Measurements from ENCODE around the gene PEX11G. TPM values are rescaled to one million over a fixed set of nuclear protein-coding genes. Genes with fewer than 3 reads are reported as not detected.
A peak's percentile ranks its signal among the peaks of the same experiment; 100 is the strongest.

PEX11G gene
- total and polyA plus RNA-seq, 9 of the 15 experiments (the other 6 are each of a cell fraction or from before 2014, with no cell fraction given) = 0.07 to 3.2 (median 0.70) TPM; not detected in 1

GRCh38 chr19:7528522-7529245 is 39.8 kb upstream of the PEX11G start:
- Histone ChIP-seq H2AFZ (ENCODE audit: low read depth, low read length) (no peak overlapping the region), H3K4me2 (ENCODE audit: insufficient read depth, low read length) (no peak overlapping the region), H3K27ac (ENCODE audit: extremely low read depth, low read depth, low read length) (no peak overlapping the region), H3K4me3 (no peak overlapping the region), H3K9ac (ENCODE audit: insufficient read depth in 1 of 2, low read depth in 2 of 2, low read length in 2 of 2) (peak overlapping the region in 1 of 2 experiments; percentile 58; a peak in 1 of 4 replicates), H3K36me3 (ENCODE audit: control insufficient read depth, insufficient read depth, low read length) (peaks cover 18% of the 10 kb centered on the region; the same call in 1 of the 3 replicates), H3K79me2 (ENCODE audit: control insufficient read depth, insufficient read depth, low read length) (no peaks in the 10 kb centered on the region), H4K20me1 (replicated peaks; ENCODE audit: control insufficient read depth, insufficient read depth, low read length) (no peaks in the 10 kb centered on the region), H3K9me3 (replicated peaks; ENCODE audit: control insufficient read depth, insufficient read depth, low read depth, low read length) (no peaks in the 10 kb centered on the region), H3K27me3 (ENCODE audit: control insufficient read depth in 2 of 2, insufficient read depth in 2 of 2, low read length in 2 of 2) (no peaks in the 10 kb centered on the region), H3K4me1 (replicated peaks in 1 of 2; ENCODE audit: control insufficient read depth in 2 of 2, insufficient read depth in 2 of 2, low read length in 2 of 2) (peaks cover 3 to 25% of the 10 kb centered on the region in 2 experiments; a peak in 4 of 5 replicates), H3K9me1 (ENCODE audit: control insufficient read depth, insufficient read depth, low read length) (no peaks in the 10 kb centered on the region)
- DNase-seq (ENCODE audit: extremely low read depth in 1 of 4, low spot score in 3 of 4) (no peak), ATAC-seq (no peak), FAIRE-seq (no peak)
- ChIA-PET POLR2A (interaction anchor here (0.5 kb wide), 1 partner anchor 33 kb away, joined by 3 read pairs; no protein-coding TSS in a partner anchor), CTCF (ENCODE audit: low intra/inter-chr PET ratio) (no interaction called here)
- TF ChIP-seq ZNF232 (CRISPR knock-in tag; IDR thresholded peaks at IDR 0.05) (no peak), SRSF9 (IDR thresholded peaks at IDR 0.05; ENCODE audit: borderline replicate concordance, low read depth, low read length) (no peak), HDAC2 (IDR thresholded peaks at IDR 0.05) (no peak), ZBTB5 (IDR thresholded peaks at IDR 0.05) (no peak), ERF (CRISPR knock-in tag; IDR thresholded peaks at IDR 0.05) (no peak), DPF2 (IDR thresholded peaks at IDR 0.05) (no peak), ZNF584 (CRISPR knock-in tag; IDR thresholded peaks at IDR 0.05; ENCODE audit: low read depth) (no peak), NR2C2 (CRISPR knock-in tag; IDR thresholded peaks at IDR 0.05) (no peak), NR2C2 (tag; IDR thresholded peaks at IDR 0.05) (no peak), MAZ (CRISPR knock-in tag; conservative IDR thresholded peaks at IDR 0.05 in 1 of 2, IDR thresholded peaks at IDR 0.05 in 1 of 2) (no peak), CEBPB (tag; IDR thresholded peaks at IDR 0.05) (no peak), SMARCA5 (IDR thresholded peaks at IDR 0.05) (no peak), ZNF140 (CRISPR knock-in tag; IDR thresholded peaks at IDR 0.05) (no peak), TARDBP (IDR thresholded peaks at IDR 0.05) (no peak)
- TF ChIP-seq, protein P1, sequence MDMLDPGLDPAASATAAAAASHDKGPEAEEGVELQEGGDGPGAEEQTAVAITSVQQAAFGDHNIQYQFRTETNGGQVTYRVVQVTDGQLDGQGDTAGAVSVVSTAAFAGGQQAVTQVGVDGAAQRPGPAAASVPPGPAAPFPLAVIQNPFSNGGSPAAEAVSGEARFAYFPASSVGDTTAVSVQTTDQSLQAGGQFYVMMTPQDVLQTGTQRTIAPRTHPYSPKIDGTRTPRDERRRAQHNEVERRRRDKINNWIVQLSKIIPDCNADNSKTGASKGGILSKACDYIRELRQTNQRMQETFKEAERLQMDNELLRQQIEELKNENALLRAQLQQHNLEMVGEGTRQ (CRISPR knock-in tag; IDR thresholded peaks at IDR 0.05) = no peak
- TF ChIP-seq, protein P2, sequence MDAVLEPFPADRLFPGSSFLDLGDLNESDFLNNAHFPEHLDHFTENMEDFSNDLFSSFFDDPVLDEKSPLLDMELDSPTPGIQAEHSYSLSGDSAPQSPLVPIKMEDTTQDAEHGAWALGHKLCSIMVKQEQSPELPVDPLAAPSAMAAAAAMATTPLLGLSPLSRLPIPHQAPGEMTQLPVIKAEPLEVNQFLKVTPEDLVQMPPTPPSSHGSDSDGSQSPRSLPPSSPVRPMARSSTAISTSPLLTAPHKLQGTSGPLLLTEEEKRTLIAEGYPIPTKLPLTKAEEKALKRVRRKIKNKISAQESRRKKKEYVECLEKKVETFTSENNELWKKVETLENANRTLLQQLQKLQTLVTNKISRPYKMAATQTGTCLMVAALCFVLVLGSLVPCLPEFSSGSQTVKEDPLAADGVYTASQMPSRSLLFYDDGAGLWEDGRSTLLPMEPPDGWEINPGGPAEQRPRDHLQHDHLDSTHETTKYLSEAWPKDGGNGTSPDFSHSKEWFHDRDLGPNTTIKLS (IDR thresholded peaks at IDR 0.05; ENCODE audit: borderline replicate concordance, low read depth) = no peak
- intact Hi-C loops (cut with micrococcal nuclease) (no loop called here), in situ Hi-C loops (cut with MboI) (no loop called here)
- no TSS peak for BruUV-seq (replicated peaks)
- WGBS (ENCODE audit: insufficient coverage, low coverage, missing lambda C conversion rate) = 90% methylated on average over 27 of the region's 32 CpGs

Measured in K562 (cell line).